Measurements from ENCODE around the gene LAMB4.

The LAMB4 gene

DNA sequence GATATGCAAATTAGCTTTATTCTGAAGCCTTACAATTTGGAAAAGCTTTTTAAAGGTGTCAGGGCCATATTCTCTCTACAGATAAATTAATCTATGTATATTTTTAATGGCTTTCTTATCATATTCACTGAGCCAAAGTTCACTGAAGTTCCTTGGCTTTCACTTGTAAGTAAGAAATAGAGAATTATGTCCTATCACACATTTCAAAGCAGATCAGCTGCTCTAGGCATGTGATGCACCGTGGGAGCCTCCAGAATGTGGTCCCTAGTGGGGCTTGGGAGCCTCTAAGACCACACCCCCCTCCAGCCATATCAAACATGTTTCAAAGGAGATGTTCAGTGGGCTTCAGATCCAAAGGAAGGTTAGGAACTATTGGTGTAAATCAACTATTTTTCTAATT, 51.5 kb downstream of the LAMB4 start:
- no peak for DNase-seq

DNA sequence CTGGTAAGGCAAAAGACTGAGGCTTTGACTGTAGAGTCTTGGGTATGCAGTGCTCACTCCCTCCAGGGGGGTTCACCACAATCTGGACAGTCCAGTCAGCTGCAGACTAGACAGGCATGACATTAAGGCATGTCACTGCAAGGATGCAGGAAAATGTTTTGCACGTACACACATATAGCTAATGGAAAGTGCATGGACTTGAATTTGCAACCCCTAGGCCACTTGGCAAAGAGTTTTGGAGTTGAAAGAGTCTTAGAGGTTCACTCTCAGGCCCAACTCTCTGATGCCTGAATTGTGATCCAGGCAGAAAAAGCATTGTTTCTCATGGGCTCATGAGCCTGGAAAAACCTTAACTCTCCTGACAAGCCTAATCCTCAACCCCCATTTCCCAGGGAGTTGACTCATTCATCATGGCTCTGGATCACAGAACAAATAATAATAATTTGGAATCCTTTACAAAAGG, 51.9 kb downstream of the LAMB4 start:
- no peak for DNase-seq

DNA sequence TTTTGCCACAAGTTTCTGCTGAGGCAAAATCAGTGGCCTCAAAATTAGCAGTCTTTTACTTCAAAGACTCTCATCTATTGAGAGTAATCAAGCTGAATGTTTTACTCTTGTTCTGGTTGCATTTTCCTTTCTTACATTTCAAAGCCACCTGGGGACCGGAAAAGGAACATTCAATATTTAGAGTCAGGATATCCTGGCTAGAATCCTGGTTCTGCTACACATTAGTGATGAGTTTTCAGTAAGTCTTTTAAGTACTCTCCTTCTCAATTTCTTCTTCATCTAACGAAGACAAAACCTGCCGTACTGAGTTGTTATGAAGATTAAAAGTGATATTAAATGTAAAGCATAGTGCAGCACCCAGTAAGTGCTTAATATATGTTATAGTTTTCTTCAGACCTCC, 52.5 kb downstream of the LAMB4 start:
- DNase-seq = no peak

DNA sequence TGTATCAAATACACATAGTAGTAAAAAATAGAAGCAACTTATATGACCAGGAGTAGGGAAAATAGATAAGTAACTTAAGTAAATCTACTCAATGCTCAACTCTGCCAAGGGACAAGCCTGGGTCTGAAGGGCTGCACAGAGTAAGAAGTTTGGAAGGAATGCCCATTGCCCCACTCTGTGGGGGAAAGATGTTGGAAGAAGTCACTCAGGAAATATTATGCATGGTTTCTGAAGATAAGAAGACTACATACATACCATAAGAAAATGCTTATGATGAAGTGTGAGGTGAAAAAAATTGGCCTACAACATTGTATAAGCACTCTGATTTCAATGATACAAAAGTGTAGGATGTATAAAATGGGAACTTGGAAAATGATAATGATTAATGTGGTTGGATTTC, 54.0 kb downstream of the LAMB4 start:
- no peak for DNase-seq

DNA sequence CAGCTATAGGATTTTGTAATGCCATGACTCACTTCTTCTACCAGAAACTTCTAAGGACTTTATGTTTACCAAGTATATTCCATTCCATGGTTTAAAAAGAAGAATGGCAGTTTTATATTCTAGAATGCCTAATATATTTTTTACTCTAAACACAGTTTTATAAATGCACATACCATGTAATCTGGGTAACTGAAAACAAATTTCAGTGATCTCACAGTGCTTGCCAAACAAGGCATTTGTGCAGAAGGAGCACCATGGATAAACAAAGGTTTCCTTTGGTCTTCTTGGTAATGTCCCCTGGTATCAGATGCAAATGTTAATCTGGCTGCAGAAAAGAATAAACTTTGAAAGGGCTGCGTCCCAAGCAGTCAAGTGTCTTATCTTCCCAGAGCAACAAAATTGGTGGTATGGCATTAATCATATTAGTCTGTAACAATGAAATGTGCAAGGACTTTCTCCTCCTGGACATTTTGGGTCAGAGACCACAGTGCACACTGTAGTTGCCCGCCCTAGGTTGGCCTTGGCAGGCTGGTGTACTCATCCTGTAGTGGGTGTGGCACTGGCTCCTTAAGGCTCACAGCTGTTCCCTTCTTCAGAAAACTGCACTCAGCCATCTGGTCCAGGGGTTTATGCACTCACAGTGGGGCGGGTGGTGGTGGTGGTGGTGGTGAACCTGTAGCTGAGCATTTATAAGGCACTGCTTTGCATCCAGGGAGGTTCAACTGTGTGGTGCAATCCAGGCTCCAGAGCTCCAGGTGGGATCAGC, 56.7 kb downstream of the LAMB4 start:
- DNase-seq = no peak

DNA sequence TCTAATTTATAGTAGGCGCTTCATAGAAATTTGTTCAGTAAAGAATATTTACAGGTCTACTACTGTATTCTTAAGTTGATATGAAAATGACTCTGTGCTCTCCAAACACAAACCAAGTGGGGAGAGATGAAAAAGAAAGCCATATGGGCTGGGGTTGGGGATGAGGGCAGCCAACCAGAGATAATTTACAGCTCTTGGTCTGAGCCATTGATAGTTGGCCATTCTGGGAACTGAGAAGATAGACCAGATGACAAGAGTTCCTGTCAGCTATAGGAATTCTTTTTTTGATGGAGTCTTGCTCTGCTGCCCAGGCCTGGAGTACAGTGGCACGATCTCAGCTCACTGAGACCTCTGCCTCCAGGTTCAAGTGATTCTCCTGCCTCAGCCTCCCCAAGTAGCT, 57.4 kb downstream of the LAMB4 start:
- DNase-seq = no peak

DNA sequence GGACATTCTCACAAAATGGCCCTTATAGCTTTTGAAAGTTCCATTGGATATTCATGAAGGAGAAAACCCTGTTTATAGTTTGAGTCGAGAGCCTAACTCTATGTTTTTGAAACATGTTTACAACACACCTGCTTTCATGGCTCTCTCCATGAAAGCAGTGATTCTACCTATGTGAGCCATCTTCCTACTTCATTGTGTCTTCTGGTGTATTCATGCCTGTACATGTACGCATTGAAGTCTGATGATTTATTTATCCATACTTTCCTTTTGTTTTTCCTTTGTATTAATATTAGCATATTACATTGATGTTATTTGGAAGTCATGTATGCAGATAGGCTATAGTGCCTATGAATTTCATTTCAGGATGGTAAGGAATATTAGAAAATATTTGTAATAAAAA, 58.0 kb downstream of the LAMB4 start:
- no peak for DNase-seq

DNA sequence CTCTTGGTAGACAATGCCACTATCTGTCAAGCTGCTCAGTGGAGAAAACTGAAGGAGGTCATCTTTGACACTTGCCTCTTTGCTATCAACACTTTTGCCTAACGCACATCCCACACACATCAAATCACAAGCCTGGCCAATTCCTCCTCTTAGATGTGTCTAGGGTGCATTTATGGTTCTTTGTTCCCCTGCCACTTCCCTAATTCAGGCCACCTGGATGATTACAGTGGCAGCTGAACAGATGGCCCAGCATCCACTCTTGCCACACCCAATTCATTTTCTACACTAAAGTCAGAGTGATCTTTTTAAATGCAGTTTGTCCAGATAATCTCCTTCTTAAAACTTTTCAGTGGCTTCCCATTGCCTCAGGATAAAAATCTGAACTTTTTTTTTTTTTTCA, 58.6 kb downstream of the LAMB4 start:
- no peak for DNase-seq

DNA sequence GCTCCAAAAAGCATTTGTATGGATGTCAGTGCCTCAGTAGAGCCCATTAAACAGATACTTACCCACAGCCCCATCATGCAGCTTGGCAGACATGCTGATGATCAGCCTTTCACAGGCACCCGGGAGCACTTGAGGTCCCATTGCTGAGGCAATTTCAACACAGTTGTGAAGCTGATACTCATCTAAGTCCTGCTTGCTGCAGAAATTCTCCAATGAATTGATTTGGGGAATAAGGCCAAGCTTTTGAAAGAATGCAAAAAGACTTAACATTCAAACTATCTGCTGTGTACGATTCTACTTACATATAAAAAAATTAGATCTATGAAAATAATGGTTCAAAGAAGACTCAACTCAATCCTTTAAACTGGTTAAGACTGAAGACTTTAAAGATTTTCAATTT, 60.5 kb downstream of the LAMB4 start:
- no peak for DNase-seq

DNA sequence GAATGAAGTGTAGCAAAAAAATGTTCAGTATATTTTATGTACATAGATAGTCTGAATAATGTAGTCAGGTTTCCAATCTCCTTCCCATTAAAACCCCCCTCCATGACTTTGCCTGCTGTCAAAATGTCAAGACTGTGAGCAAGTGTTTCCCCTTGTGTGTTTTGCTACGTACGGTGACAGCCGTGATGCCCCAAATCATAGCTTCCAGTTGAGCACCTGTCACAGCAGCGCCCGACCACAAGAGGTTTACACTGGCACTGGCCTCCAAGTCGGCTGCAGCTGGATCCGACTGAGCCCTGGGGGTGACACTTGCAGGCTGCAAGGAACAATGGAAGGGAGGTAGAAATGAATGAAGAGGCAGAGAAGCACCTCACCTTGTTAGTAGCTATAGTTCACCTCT, 62.3 kb downstream of the LAMB4 start:
- DNase-seq = no peak

DNA sequence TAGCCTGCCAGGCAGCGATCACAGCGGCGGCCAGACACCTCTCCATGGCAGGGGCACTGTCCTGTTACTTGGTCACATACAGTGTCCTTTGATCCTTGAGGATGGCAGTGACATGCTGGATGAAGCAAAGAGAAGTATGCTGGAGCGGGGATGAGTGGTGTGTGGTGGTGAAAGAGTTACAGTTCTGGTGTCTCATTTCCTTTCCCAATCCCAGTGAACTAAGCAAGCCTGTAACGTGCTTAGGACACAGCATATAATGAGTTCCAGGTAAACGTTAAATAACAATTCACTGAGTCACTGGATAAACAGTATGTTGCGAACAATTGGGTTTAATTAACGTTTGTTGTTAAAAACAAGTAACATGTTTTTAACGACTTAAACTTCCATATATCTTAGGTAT, 63.7 kb downstream of the LAMB4 start:
- no peak for DNase-seq

DNA sequence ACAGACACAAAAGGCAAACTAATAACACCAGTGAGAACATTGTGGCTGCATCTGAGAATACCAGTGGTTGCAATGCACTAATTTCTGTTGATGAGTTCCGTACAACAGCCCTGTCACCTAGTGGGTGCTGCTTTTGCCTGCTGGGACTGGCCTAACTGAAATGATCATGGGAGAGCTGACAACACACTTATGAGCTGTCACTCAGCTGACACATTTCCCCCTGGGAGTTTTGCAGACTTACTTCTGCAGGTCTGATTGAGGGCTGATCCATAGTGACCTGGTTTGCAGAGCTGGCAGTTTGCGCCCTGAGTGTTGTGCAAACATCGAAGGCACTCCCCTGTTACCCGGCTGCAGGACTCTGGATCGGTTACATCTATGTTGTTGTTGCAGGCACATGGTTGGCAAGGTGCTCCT, 66.6 kb downstream of the LAMB4 start:
- no peak for DNase-seq

DNA sequence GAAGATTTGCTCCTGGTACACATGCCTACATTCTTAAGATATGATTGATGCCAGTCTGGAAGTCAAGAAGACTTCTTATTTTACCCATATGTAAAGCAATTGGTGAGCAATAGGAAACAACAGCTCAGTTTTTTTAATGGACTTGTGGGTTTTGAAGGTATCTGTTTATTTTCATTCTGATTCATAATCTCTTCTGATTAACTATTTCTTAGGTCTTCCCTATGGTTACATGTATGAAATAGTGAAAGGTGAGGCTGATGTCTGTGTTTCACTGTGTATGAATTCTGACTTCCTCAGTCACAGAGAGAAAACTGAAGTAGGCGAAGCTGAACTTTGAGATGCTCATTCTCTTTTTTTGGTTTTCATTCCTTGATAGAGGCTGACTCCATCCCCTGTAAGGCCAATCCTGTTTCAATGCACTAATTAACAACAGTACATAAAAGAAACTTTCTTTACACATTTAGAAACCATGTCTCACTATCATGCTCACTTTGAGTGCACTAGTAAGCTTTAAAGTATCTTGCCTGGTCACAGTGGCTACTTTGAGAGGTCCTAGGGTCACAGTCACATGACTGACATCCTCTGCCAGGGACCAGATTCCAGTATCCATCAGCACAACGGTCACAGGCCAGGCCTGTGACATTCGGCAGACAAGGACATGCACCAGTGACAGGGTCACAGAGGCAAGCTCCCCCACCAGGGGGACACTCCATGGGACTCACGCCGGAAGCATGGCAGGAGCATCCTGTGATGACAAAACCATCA, 67.7 kb downstream of the LAMB4 start:
- no peak for DNase-seq

DNA sequence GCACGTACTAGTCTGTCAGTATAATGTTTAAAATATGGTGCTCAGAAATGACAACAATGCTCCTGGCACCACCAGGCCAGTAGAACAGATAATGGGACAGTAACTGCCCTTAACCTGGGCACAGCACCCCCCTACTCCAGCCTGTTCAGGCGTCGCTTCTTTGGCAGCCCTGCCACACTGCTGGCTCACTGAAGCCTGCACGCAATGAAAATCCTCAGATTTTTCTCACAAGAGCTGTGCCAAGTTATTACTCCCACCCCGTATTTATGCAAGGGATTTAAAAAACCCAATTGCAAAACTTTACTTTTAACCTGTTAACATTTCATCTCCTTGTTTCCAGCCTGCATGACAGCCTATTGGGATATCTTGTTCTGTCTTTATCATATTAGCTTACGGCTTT, 70.6 kb downstream of the LAMB4 start:
- no peak for DNase-seq

DNA sequence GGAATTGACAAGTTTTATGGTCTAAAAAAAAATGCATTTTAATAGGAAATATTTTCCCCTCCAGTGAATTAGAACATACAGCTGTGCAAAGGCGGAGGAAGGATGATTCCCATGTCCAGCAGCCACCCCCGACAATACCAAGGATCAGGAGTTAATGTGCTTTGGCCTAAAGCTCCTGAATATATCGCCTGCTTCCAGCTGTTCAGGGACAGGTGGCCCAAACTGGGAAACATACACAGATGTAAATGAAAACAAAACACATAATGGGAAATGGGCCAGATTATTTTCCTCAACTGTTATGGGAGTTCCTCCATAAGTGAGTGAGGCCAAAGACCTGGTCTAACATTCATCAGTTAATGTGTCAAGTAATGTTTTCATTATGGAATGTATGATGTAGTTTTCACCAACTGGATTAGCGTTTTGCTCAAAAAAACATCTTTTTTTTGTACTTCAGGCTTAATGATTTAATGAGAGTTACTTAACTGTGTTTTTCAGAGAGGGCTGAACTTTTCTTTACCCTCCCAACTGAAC, 72.1 kb downstream of the LAMB4 start:
- DNase-seq = no peak

DNA sequence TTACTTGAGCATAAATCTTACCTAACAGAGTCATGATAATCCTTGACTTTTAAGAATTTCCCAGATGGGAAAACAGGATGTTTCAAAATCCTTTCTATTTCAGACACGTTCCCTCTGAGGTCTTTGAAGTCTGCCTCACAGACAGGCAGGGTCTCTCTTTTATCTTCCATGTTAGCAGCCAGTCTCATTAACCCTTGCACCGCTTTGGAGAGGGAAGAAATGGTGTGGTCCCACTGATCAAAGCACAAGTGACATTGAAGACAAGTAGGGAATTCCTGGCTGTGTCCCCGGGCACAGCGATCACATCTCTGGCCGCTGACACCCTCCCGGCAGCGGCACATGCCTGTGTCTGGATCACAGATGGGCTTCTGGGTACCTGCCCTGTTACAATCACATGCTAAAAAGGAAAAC, 74.5 kb downstream of the LAMB4 start:
- no peak for DNase-seq

DNA sequence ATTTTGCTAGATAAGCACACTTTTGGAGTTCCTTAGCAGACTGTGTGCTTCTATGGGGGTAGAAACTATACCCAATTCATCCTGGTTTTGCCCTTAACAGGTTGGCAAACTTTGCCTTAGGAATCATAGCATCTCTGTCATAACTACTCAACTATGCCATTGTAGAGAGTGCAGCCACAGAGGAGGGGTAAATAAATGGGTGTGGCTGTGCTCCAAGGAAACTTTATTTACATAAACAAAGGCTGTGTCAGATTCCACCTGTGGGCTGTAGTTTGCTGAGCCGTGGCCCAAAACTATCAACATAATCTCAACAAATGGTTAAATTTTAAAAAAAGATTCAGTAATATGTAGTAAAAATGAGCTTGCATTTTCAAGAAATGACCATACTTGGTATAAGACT, 75.6 kb downstream of the LAMB4 start:
- DNase-seq = no peak

DNA sequence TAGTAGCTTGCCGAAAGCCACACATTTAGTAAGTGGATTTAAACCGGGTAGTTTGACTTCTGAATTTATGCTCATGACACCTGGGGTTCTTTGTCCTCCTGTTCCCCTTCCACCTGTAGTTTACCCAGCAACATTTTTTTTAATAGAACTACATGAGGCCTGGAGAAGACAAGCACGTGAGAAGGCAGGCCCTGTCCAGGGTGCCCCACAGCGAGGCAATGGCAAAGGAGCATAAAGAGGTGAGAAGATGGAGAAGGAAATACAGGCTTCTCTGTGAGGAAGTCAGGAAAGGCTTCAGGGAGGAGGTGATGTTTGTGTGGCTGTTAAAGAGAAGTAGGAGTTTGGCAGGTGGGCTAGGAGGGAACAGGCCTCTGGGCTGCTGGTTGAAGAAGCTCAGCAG, 76.9 kb downstream of the LAMB4 start:
- no peak for DNase-seq

DNA sequence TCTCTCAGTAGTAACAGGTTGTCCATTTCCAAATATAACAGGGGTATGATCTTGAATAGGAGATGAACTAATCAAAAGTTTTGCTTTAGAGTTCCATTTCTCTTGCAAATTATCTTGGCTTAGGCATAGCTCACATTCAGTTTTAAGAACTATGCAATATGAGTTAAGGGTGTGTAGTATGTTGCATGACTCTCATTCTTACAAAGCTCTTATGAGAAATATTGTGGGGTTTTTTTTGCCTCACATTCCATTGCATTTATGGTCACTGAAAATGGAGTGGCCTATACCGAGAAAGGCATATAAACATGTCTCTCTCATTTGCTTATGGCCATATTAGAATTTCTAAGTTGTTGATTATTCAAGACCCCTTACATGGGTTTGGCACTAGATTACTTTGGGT, 78.7 kb downstream of the LAMB4 start:
- DNase-seq = no peak

DNA sequence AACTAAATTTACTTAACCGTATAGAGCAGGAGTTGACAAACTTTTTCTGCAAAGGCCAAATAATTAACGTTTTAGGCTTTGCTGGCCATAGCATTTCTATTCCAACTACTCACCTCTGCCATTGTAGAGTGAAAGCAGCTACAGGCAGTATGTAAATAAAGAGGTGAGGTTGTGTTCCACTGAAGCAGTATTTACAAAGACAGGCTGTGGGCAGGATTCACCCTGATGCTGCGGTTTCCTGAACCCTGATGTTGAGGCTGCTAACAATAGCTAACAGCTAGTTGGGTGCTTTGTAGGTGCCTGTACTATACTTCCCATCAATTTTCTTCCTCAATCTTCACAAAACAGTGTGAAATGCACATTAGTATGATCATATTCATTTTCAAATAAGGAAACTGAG, 80.2 kb downstream of the LAMB4 start:
- no peak for DNase-seq

DNA sequence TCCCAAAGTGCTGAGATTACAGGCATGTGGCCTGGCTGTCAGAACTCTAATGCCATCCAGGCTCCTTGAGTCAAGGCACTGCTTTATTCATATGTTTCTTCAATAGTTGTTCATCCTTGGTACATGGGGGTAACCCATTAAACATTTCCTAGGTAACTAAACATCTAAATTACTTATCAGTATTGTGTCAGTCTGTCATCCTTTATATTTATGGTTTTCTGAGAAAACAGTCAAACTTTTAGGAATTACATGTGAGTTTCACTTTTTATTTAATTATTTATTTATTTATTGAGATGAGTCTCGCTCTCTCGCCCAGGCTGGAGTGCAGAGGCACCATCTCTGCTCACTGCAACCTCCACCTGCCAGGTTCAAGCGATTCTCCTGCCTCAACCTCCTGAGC, 81.7 kb downstream of the LAMB4 start:
- DNase-seq = no peak

DNA sequence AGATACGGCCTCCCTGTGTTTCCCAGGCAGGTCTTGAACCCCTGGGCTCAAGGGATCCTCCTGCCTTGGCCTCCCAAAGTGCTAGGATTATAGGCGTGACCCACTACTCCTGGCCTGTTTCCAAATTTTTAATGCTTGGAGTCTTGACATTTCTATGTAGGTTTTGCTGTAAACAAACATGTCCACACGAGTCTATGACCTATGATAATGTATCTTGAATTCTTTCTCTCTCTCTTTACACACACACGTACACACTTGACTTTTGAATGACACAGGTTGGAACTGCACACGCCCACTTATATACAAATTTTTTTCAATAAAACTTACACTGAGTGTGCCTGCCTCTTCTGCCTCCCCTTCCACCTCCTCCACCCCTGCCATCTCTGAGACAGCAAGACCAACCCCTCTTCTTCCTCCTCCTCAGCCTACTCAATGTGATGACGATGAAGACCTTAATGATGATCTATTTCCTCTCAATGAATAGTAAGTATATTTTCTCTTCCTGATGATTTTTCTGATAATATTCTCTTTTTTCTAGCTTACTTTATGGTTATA, 83.1 kb downstream of the LAMB4 start:
- no peak for DNase-seq

DNA sequence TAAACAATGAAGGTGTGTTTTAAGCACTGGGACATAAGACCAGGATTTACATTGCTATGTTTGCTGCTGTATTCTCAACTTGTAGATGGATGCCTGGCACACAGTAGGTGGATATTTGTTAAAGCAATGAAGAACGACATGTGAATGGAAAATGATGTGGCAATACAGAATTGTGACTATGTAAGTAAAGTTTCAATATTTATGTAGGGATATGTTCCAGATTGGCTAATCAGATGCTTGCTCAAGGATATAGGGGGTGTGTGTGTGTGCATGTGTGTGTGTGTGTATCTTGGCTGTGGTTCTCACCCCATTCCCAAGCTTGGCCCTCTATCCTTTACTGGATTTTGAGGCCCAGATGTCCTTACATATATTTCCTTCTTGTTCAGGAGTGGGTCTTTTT, 84.5 kb downstream of the LAMB4 start:
- no peak for DNase-seq

DNA sequence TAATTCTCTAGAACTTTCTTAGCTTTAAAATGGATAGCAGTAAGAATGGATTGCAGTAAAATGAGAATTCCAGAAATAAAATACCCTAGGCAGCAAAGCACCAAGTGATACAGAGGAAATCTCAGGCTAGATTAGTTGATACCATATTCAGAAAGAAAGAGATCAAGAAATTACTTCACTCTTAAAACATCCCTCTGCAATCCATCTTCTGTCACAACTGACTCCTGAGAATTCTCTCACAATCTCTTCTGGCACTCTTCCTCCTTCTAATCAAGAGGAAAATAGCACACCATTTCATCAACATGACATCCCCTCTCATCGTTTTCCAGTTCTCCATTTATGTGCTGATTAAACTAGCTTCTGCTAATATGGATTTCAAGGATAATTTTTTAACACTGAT, 85.0 kb downstream of the LAMB4 start:
- DNase-seq = no peak
